Transverse colon (tissue), 4 donors: Measurements from ENCODE around the gene SP140L. TPM values are rescaled to one million over a fixed set of nuclear protein-coding genes. Genes with fewer than 3 reads are reported as not detected.
A peak's percentile ranks its signal among the peaks of the same experiment; 100 is the strongest.

Experiments used
- DNase-seq: peaks from one replicate; pipeline ENCODE4 v3.0.0-alpha.2; 2019
- H3K27ac ChIP-seq, 4 donors: fragments of 200-600 bp; sonication (generic); 2 replicates each; pipeline ENCODE4 v1.5.1; 2016 to 2018; ENCODE audit warnings: inconsistent platforms in 4 of 4
- H3K27me3 ChIP-seq: fragments of 200-600 bp; sonication (generic); 2 replicates; pipeline ENCODE4 v1.5.1; 2017; ENCODE audit warnings: inconsistent platforms
- H3K36me3 ChIP-seq, 4 donors: fragments of 200-600 bp; sonication (generic); 2 replicates each; pipeline ENCODE4 v1.5.1; 2017 to 2019; ENCODE audit warnings: inconsistent platforms in 4 of 4
- H3K4me1 ChIP-seq, 4 donors: fragments of 200-600 bp; sonication (generic); 2 replicates each; pipeline ENCODE4 v1.5.1; 2017 to 2020; ENCODE audit warnings: inconsistent platforms in 4 of 4
- H3K4me3 ChIP-seq, 4 donors: fragments of 200-600 bp; sonication (generic); 1 replicate in 1 of 4; 2 replicates in 3 of 4; pipeline versions ENCODE4 v1.5.1 to v1.6.1; 2017 to 2019; ENCODE audit warnings: inconsistent platforms in 4 of 4
- H3K9me3 ChIP-seq, 2 donors: fragments of 200-600 bp; sonication (generic); 2 replicates each; pipeline ENCODE4 v1.5.1; 2017 to 2019; ENCODE audit warnings: inconsistent platforms in 2 of 2
- CTCF ChIP-seq, 5 experiments: fragments of 200-600 bp in 3 of 5; fragments of 450-650 bp in 2 of 5; sonication (generic) in 3 of 5; IDR thresholded peaks; 1 replicate in 2 of 5; 2 replicates in 3 of 5; pipeline ENCODE4 v1.5.1; 2016 to 2017; ENCODE audit warnings: antibody characterized with exemption in 5 of 5, inconsistent platforms in 3 of 5, mild to moderate bottlenecking in 2 of 5, moderate library complexity in 1 of 5
- EP300 ChIP-seq: sonication (generic); formaldehyde crosslinking; IDR thresholded peaks from one replicate; pipeline ENCODE4 v1.6.1; 2017; ENCODE audit warnings: antibody characterized with exemption, low read depth
- POLR2A ChIP-seq: fragments of 450-650 bp; IDR thresholded peaks from one replicate; pipeline ENCODE4 v1.6.1; 2016; ENCODE audit warnings: antibody characterized with exemption, mild to moderate bottlenecking, moderate library complexity
- POLR2AphosphoS5 ChIP-seq, 3 donors: sonication (generic); formaldehyde crosslinking; IDR thresholded peaks; one replicate each; pipeline ENCODE4 v1.6.1; 2016; ENCODE audit warnings: antibody characterized with exemption in 3 of 3
- WGBS, 2 donors: methylation state at CpG; one replicate each; pipeline ENCODE4 v1.1.5; 2018; ENCODE audit warnings: low coverage in 1 of 2; 5-methylcytosine and 5-hydroxymethylcytosine counted together
- in situ Hi-C, 4 donors: fragments of 200-750 bp; cut with MboI; loops; one replicate each; pipeline versions ENCODE4 v1.15.0 to v1.15.1; 2017; ENCODE audit warnings: low sequenced_read_pairs in 3 of 4, low pct_ligation_motif_present in 1 of 4, low pct_unique_long_range_greater_than_20kb in 1 of 4
- intact Hi-C: fragments of 100-400 bp; cut with DNase I; formaldehyde crosslinking; loops from one replicate; pipeline ENCODE4 v1.15.1; 2023; ENCODE audit warnings: low total_unique reads
- total RNA-seq, 4 donors: library from RNA; depleted of rRNA; stranded (reverse); fragments of >200 nt; gene quantifications; one replicate each; pipeline ENCODE4 v1.1.0, GENCODE V29; 2016

The SP140L gene
- total RNA-seq, 4 donors from 2014 or later, result 6.8 to 32.9 (median 17.9) TPM

GRCh38 chr2:230447036-230447435 lies 120.0 kb downstream of the SP140L start:
- Histone ChIP-seq H3K4me1 (peaks cover 0 to 4% (median 2%) of the 10 kb centered on the region in 4 donors), H3K9me3 (no peaks in the 10 kb centered on the region), H3K4me3 (no peak overlapping the region), H3K36me3 (peaks cover 0 to 77% (median 28%) of the 10 kb centered on the region in 4 donors), H3K27me3 (no peaks in the 10 kb centered on the region), H3K27ac (peak overlapping the region in 2 of 4 donors; percentile 40 to 57)
- intact Hi-C loops (no loop called here), in situ Hi-C loops (no loop called here)
- TF ChIP-seq EP300, result no peak
- TF ChIP-seq CTCF (IDR thresholded peaks at IDR 0.05), result no peak
- no peak for TF ChIP-seq POLR2A
- TF ChIP-seq POLR2AphosphoS5 (IDR thresholded peaks at IDR 0.05), result no peak
- WGBS, 2 donors, result 78 to 91% methylated on average over 6 to 7 of the region's 7 CpGs
- no peak for DNase-seq

GRCh38 chr2:230447455-230448451 lies 120.8 kb downstream of the SP140L start:
- intact Hi-C loops, result no loop called here
- Histone ChIP-seq H3K4me3 (no peak overlapping the region), H3K27ac (peak overlapping the region; percentile 28 to 57 (median 44)), H3K36me3 (peaks cover 0 to 79% (median 27%) of the 10 kb centered on the region in 4 donors), H3K27me3 (no peaks in the 10 kb centered on the region), H3K9me3 (no peaks in the 10 kb centered on the region), H3K4me1 (peaks cover 0 to 4% (median 2%) of the 10 kb centered on the region in 4 donors)
- no peak for DNase-seq
- in situ Hi-C loops, result no loop called here
- WGBS, 2 donors, result 81 to 91% methylated on average over 8 of the region's 8 CpGs
- no peak for TF ChIP-seq CTCF (IDR thresholded peaks at IDR 0.05)
- peak in 1 of 3 donors; percentile 21 for TF ChIP-seq POLR2AphosphoS5 (IDR thresholded peaks at IDR 0.05)

GRCh38 chr2:230449901-230450467 lies 123.0 kb downstream of the SP140L start:
- H3K36me3 ChIP-seq, result peaks cover 0 to 66% (median 22%) of the 10 kb centered on the region in 4 donors
- 88 to 92% methylated on average over 6 of the region's 6 CpGs for WGBS, 2 donors

More at GRCh38 chr2:230449901-230450467, 123.0 kb downstream of the SP140L start:
- in situ Hi-C loops, result no loop called here
- Histone ChIP-seq H3K4me1 (peaks cover 0 to 4% (median 2%) of the 10 kb centered on the region in 4 donors), H3K9me3 (no peaks in the 10 kb centered on the region), H3K4me3 (no peak overlapping the region), H3K27me3 (no peaks in the 10 kb centered on the region), H3K27ac (no peak overlapping the region)
- TF ChIP-seq CTCF (IDR thresholded peaks at IDR 0.05), result no peak
- TF ChIP-seq POLR2AphosphoS5 (IDR thresholded peaks at IDR 0.05), result no peak
- TF ChIP-seq EP300, result no peak
- TF ChIP-seq POLR2A, result no peak
- intact Hi-C loops, result no loop called here
- DNase-seq, result no peak
